ENCODE measurements around the gene VRK1.

GRCh38 chr14:96795109-96795828 is 1.9 kb upstream of the VRK1 start:
- TF ChIP-seq CTCF (conservative IDR thresholded peaks at IDR 0.05 in 1 of 2, IDR thresholded peaks at IDR 0.05 in 1 of 2; ENCODE audit: extremely low read depth in 1 of 2, insufficient read depth in 1 of 2, low read depth in 1 of 2, low read length in 2 of 2) (no peak), EZH2 (IDR thresholded peaks at IDR 0.05; ENCODE audit: borderline replicate concordance, low read length) (no peak)

Data from mammary epithelial cell (primary cell).